ENCODE results near the gene CADPS2.

CADPS2 gene

DNA sequence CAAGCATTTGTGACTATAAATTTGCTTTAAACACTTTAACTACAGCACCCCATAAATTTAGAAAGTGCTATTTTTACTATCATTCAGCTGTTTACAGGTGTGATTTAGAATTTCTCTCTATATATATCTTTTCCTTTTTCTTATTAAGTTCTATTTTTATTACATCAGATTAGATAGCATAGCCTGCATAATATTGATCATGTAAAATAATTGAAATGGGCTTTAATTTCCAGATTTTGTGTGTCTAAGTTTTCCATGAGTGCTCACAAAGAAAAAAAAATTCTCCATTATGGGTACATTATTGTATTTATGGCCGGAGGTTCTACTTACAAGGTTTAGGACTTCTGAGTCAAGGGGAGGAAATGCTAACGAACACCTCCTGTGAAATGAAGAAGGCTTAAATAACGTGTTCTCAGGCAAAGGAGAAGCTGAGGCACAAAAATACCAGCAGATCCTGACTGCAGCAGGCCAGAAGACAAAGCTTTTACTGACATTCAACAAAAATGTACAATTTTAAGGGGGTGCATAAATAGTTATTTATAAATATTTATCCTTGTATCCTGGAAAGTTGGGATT lies 301.5 kb downstream of the CADPS2 start:
- no peak for DNase-seq (ENCODE audit: low read depth)
- no peak overlapping the region for H3K4me3 ChIP-seq (ENCODE audit: low read length)
- TF ChIP-seq, protein P1, sequence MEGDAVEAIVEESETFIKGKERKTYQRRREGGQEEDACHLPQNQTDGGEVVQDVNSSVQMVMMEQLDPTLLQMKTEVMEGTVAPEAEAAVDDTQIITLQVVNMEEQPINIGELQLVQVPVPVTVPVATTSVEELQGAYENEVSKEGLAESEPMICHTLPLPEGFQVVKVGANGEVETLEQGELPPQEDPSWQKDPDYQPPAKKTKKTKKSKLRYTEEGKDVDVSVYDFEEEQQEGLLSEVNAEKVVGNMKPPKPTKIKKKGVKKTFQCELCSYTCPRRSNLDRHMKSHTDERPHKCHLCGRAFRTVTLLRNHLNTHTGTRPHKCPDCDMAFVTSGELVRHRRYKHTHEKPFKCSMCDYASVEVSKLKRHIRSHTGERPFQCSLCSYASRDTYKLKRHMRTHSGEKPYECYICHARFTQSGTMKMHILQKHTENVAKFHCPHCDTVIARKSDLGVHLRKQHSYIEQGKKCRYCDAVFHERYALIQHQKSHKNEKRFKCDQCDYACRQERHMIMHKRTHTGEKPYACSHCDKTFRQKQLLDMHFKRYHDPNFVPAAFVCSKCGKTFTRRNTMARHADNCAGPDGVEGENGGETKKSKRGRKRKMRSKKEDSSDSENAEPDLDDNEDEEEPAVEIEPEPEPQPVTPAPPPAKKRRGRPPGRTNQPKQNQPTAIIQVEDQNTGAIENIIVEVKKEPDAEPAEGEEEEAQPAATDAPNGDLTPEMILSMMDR (IDR thresholded peaks at IDR 0.05; ENCODE audit: insufficient read depth, low read depth, low read length, missing control alignments): no peak

DNA sequence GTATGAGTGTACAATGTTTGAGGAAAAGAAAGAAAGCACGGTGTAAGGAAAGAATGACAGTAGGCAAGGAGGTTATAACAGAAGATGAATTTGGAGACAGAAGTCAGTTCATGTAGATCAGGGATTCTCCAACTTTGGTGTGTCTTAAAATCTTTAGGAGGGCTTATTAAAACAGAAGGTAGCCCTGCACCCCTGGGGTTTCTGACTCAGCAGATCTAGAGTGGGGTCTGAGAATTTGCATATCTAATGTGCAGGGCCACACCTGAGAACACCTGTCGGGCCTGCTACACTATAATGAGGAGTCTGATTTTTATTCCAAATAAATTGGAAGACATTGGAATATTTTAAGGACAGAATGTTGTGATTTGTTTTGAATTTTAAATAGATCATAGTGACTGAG lies 307.9 kb downstream of the CADPS2 start:
- TF ChIP-seq, protein P1 (IDR thresholded peaks at IDR 0.05; ENCODE audit: insufficient read depth, low read depth, low read length, missing control alignments): no peak
- no peak for DNase-seq (ENCODE audit: low read depth)
- no peak overlapping the region for H3K4me3 ChIP-seq (ENCODE audit: low read length)

DNA sequence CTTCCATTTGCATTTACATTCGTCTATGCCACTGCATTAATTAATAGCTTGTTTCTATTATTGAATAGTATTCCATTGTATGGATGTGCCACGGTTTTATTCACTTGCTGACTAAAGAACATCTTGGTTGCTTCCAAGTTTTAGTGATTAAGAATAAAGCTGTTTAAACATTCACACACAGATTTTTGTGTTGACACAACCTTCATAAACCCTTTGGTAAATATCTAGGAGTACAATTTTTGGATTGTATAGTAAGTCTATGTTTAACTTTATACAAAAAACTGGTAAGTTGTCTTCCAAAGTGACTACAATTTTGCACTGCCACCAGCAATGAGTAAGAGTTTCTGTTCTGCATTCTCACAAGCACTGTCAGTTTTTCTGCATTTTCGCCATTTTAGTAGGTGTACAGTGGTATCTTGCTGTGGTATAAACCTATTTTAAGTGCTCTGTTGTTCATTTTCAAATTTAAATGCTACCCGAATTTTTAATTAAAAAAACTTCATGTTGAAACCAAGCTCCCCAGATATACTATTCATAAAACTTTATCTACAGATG lies 308.7 kb downstream of the CADPS2 start:
- H3K4me3 ChIP-seq (ENCODE audit: low read length): no peak overlapping the region
- DNase-seq (ENCODE audit: low read depth): no peak
- TF ChIP-seq, protein P1 (IDR thresholded peaks at IDR 0.05; ENCODE audit: insufficient read depth, low read depth, low read length, missing control alignments): no peak

DNA sequence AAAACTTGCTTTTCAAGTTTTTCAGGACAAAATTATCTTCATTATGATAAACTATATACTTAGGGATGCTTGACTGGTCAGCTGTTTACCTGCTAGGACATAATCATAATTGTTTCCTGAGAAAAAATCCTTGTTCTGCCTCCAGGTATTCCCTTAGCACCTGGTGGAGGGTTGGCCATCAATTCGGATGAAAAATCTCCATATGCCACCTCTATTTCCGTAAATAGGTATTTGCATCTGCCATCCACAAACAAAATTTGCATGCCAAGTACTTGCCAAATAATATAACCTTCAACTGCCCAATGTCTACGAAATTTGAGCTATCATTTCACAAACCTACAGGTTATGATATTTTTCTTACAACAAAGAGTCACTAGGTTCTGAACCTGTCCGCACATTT lies 313.6 kb downstream of the CADPS2 start:
- DNase-seq (ENCODE audit: low read depth): no peak
- H3K4me3 ChIP-seq (ENCODE audit: low read length): no peak overlapping the region
- TF ChIP-seq, protein P1 (IDR thresholded peaks at IDR 0.05; ENCODE audit: insufficient read depth, low read depth, low read length, missing control alignments): no peak

DNA sequence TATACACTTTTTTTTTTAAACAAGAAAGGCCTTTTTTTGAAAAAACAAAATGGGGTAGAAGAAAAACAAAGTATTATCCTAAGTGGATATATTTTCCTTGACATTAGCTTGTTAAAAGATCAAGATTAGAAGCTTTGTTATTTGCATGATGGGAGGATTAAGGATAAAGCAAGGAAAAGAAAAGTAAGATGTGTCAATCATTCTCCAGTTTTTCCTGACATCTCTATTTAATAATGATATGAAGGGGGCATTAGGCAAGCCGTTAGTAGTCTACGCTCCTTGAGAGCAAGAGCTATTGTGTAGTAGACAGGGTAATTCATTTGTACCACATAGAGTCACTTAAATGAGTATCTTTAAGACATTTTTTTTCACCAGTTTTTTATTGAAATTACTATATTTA lies 324.9 kb downstream of the CADPS2 start:
- no peak overlapping the region for H3K4me3 ChIP-seq (ENCODE audit: low read length)
- DNase-seq (ENCODE audit: low read depth): no peak
- TF ChIP-seq, protein P1 (IDR thresholded peaks at IDR 0.05; ENCODE audit: insufficient read depth, low read depth, low read length, missing control alignments): no peak

DNA sequence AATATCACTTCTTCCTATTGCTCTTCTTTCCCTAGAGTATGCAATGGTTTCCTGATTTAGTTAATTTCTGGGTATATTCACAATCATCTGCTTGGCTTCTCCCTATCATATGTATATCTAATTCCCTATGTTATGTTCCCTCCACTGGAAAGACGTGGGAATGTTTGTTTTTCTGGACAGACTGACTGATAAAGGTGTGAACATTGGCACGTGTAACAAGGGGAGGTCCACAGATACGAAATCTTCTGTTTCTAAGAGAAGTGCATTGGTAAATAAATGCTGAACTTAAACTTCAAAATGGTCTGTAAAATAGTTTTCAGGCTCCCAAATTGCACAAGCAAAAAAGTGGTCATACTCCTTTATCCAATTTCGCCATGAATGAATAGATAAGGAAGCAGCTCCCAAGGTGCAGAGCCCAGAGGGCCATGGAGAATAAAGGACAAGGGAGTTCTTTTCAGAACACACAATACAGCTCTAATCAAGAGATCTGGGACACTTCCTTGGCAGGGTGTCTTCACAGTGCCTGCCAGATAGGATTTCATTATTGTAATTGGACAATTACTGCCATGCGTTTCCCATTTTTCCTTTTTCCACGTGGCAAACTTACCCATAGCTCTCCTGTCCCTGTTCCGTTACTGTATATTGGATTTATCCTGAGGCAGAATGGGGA lies 329.3 kb downstream of the CADPS2 start:
- TF ChIP-seq, protein P1 (IDR thresholded peaks at IDR 0.05; ENCODE audit: insufficient read depth, low read depth, low read length, missing control alignments): no peak
- H3K4me3 ChIP-seq (ENCODE audit: low read length): no peak overlapping the region
- no peak for DNase-seq (ENCODE audit: low read depth)

Data from epithelial cell of esophagus (primary cell).